Activated naive CD8-positive, alpha-beta T cell treated with anti-CD3 and anti-CD28 coated beads, Interleukin-2, amount 50 U/mL, for 16 hours (primary cell): ENCODE measurements around the gene MFAP4.

Experiments
- DNase-seq: peaks from one replicate; pipeline ENCODE4 v3.0.0-alpha.2; 2020; ENCODE audit warnings: low read depth, low spot score

Gene MFAP4

GRCh38 chr17:19410091-19410490, 23.1 kb upstream of the MFAP4 start:
- DNase-seq: no peak

- DNase-seq: no peak
Observed at GRCh38 chr17:19409509-19409908, 22.5 kb upstream of the MFAP4 start.

GRCh38 chr17:19409066-19409465, 22.1 kb upstream of the MFAP4 start:
- DNase-seq: no peak

- DNase-seq: no peak
Observed at GRCh38 chr17:19408346-19408710, 21.3 kb upstream of the MFAP4 start.

DNA sequence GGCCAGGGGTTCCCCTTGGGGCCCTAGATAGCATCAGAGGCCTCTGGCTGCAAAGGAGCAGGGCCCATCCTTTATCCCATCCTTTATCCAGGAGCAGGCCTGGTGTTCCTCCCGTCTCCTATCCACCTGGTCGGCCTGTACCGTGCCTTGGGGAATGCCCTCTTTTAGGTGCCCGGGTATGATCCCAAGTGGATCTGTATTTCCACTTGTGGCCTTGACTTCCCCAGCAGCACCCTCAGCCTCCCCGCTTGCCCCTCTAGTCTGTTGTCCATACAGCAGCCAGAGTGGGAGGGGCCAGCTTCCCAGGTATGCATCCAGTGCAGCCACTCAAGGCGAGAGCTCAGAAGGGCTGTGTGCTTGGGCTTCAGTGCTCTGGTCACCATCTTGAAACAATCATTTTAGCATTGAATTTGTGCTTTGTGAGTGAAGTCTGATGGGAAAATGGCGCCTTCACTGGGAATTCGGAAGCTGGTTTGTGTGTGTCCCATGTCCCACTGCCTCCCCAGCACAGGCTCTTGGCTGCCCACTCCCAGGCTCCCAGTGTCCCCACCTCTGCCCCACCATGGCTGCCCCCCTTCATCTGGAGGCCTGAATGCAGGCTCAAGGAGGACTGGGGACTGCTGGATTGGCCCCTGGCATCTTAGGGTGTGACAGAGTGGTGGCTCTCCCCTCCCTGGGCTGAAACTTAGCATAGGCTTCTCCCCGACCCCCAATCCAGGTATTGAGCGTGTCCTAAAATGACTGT, 20.8 kb upstream of the MFAP4 start:
- no peak for DNase-seq

DNA sequence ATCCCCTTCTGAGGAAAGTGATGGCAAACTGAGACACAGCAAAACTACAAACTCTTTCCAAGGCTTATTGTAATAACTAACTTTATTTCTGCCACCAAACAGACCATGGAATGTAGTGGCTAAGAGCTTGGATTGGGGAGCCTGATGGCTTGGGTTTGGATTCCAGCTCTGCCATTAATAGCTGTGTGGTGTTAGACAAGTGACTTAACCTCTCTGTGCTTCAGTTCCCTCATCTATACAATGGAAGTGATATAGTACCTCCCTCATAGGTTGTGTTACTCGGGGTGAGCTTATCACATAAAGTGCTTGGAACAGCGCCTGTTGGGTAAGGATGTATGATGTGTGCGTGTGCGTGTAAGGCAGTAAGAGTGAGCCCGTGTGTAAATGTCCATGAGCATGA, 18.1 kb upstream of the MFAP4 start:
- DNase-seq: no peak

DNA sequence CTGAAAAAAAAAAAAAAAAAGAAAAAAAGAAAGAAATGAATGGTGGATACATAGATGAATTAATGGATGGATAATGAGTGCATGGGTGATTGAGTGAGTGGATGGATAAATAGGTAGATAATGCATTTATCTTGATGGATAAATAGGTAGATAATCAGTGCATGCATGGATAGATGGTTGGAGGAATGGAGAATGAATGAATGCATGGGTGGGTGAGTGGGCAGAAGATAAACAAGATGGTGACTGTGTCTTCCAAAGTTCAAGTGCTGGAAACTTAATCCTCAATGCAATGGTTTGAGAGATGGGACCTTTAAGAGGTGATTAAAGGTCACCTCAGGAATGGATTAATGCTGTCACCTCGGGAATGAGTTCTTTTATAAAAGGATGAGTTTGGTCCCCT, 17.3 kb upstream of the MFAP4 start:
- DNase-seq: no peak

- DNase-seq: no peak
Observed at GRCh38 chr17:19403021-19403420, 16.0 kb upstream of the MFAP4 start.

DNA sequence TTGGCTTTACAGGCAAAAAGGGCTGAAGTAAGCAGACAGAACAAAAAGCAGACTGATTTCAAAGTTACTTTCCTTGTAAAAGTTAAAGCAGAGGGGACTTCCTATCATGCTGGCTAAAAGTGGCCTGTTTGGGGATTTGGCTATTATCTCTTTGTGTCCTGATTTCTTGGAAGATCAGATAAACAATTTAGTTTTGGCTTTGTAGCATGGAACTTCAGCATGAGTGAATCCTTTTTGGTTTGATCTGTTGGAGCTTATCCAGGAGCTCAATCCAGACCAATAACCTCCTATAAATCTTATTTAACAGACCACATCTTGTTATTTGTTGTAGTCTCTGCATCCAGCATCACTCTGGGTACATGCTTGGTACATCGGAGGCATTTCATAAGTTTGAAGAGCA, 15.2 kb upstream of the MFAP4 start:
- no peak for DNase-seq

DNA sequence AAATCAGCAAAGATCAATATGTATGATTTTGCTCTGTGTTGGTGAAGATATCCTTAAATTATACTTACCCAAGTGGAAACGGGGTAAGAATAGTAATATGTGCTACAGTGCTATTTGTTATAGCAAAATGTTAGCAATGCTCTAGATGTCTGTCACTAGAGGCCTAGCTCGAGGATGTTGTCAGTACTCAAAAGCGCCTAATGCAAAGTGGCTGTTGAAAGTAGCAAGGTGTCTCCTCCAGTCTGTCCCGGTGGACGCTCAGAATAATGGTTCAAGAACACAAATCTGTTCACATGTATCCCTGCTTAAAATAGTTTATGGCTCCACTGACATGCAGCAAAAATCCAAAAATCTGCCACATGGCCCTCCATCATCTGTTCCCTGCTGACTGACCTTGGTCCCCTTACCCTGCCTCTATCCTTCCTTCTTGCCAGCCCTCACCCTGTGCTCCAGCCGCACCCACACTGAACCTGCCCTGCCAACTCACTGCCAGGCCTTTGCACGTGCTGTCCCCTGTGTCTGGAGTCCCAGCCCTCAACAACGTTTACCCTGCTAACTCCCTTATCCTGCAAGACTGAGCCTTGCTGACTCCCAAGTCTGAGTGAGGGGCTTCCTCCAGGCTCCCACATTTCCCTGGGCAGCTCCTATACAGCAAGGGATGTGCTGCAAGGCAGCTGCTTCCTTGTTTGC, 14.5 kb upstream of the MFAP4 start:
- no peak for DNase-seq

- no peak for DNase-seq
Observed at GRCh38 chr17:19399750-19400450, 12.9 kb upstream of the MFAP4 start.

DNA sequence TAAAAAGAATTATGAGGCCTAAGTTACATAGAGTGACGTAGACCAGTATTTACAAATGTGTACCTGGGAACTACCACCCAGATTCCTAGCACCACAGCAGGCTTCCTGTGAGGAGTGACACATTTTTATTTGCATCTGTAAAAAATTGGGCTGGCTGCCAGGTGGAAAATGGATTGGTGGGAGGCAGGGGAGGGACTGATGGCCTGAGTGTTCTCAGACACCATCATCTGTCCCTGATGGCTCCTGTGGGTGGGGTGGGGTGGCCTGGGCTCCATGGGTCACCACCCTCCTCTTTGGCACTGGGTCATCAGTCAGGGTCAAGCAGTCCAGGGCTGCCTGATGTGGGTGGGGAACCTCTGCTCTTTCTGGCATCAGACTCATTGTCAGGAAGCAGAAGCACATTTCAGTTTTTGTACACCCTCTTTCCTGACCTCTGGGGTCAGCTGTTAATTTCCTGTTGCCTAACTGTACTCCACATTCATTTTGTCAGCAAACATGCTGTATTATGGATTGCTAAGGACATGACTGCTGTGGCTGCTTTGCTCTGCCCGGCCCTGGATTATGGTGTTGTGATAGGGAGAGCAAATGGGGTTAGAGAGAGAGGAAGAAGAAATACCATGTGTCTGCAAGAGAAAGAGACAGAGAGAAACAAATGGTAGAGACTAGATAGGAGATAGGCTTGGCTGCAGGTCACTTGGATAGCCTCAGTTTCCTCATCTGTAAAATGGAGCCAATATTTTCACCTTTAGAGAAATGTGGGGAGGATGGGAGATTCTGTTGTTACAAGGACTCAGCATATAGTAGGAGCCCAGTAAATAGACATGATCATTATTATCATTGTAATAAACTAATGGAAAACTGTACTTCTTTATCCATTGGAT, 11.6 kb upstream of the MFAP4 start:
- DNase-seq: no peak

GRCh38 chr17:19397556-19398041, 10.6 kb upstream of the MFAP4 start:
- DNase-seq: no peak

DNA sequence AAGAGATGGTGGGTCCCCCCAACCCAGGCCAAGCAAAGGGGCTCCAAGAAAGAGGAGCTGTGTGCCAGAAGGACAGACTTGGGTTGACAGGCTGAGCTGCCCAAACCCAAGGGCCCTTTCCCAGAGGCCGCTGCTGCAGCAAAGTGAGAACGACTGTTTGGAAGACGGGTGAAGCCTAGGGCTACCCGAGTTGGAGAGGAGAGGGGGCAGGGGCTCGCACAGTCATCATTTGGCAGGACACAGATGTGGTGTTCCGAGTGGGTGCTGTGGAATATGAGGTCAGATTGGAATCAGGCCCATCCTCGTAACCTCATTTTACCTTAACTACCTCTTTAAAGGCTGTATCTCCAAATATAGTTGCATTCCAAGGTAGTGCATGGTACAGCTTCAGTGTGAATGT, 5.3 kb upstream of the MFAP4 start:
- no peak for DNase-seq

- DNase-seq: no peak
Observed at GRCh38 chr17:19391432-19391831, 4.4 kb upstream of the MFAP4 start.

DNA sequence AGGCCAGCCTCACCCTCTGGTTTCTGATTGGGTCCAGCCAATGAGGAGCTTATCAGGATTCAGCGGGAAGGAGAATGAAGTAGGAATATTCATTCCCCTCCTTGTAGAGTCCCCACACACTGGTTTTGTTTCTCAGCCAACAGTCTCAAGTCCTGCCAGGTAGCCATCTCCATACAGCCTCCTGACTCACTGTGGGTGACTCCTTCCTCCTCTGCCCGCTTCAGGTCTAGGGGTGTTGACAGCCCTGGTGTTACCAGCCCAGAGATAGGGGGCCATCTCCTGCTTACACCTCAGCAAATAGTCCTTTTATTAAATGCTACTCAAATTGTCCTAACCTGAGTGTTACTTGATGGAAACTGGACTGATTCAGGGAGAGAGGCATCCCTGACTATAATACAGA, 4.0 kb upstream of the MFAP4 start:
- no peak for DNase-seq

GRCh38 chr17:19388791-19389785, 2.1 kb upstream of the MFAP4 start:
- DNase-seq: no peak

DNA sequence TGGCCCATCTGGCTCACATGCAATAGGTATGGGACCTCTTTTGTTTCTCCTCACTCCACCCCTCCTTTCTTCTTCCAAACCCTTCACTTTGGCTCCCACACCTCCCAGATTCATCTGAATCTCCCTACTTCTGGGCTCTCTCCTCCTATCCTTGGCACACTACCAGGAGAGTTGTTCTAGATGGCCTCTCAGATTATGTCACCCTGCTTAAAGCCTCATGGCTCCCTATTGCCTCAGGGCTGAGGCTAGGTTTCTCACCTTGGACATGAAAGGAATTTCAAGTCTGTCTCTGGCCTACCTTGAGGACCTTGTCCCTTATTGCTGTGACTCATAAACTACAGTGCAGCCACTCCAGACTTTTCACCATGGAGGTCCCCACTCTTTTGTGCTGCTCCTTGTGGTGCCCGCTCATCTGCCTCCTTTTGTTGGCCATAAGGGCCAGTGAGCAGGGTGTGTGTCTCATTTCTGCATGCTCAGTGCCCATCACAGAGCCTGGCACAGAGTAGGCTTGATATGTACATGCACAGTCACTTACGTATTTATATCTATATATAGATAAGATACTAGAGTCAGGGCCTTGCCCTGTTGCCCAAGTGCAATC, 1.0 kb upstream of the MFAP4 start:
- no peak for DNase-seq

GRCh38 chr17:19386051-19386929, 700 bp downstream of the MFAP4 start:
- no peak for DNase-seq
